Neuron (in vitro differentiated cells): ENCODE results near the gene OOSP4A.
"Not testable (repeated sequence)": the region's sequence is repeated elsewhere in the genome, so short reads cannot be mapped to it uniquely, and the experiment has no call there.

Experiments used
- H2AFZ ChIP-seq: one replicate; pipeline ENCODE4 v1.6.1; 2013; ENCODE audit warnings: low read depth, mild to moderate bottlenecking, inconsistent platforms, low read length, moderate library complexity
- H3K27me3 ChIP-seq: one replicate; pipeline ENCODE4 v1.6.1; 2013; ENCODE audit warnings: low read length; ENCODE audit not compliant: insufficient read depth
- H3K36me3 ChIP-seq: one replicate; pipeline ENCODE4 v1.6.1; 2013; ENCODE audit warnings: low read length; ENCODE audit not compliant: insufficient read depth
- H3K4me1 ChIP-seq: one replicate; pipeline ENCODE4 v1.6.1; 2013; ENCODE audit warnings: low read length; ENCODE audit not compliant: insufficient read depth
- H3K4me3 ChIP-seq: 2 replicates; pipeline ENCODE4 v1.5.1; 2013; ENCODE audit warnings: mild to moderate bottlenecking, low read length, moderate library complexity
- H3K9me3 ChIP-seq: one replicate; pipeline ENCODE4 v1.6.1; 2013; ENCODE audit warnings: low read length

OOSP4A gene

GRCh38 chr11:59957094-59957493 is 6.7 kb upstream of the OOSP4A start:
- no peak overlapping the region for H2AFZ ChIP-seq
- H3K4me3 ChIP-seq = no peak overlapping the region
- H3K27me3 ChIP-seq = no peaks in the 10 kb centered on the region
- H3K36me3 ChIP-seq = no peaks in the 10 kb centered on the region
- H3K4me1 ChIP-seq = no peaks in the 10 kb centered on the region
- no peaks in the 10 kb centered on the region for H3K9me3 ChIP-seq

DNA sequence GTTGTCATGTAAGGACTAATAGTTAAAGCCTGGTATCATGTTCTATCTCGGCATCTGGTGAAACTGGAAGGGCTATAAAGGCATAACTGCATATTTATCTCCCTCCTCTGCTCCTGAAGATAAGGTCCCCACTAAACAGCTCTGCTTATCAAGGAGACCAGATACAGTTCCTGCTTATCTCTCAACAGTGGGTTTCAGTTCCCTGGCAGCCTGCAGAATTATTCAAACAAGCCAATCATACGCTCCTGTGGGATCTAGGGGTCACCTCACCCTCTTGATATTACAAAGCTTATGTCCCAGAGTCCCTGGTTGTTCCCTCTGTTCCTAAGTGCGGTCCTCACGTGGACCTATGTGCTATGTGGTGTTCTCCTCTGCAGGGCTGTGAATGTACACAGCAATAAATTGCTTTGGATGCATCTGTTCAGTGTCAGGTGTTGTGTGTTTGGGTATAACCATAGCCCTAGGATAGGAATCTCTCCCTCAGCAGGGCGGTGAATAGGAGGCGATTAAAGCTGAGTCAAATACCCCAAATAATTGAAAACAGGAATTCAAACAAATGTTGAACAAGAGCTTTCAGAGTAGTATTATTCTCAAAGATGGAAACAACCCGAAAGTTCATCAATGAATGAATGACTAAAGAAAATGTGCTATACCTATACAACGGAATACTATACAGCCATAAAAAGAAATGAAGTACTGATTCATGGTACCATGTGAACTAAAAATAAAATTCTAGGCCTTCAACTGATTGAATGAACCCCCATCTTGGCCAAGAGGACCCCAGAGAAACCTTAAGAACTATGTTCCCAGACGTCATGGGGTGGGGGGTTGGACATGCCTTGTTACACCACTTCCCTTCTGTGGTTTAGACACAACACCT is 3.1 kb upstream of the OOSP4A start:
- Histone ChIP-seq H3K36me3 (no peaks in the 10 kb centered on the region), H3K4me3 (no peak overlapping the region), H3K9me3 (no peaks in the 10 kb centered on the region), H3K27me3 (no peaks in the 10 kb centered on the region), H3K4me1 (no peaks in the 10 kb centered on the region), H2AFZ (no peak overlapping the region)

DNA sequence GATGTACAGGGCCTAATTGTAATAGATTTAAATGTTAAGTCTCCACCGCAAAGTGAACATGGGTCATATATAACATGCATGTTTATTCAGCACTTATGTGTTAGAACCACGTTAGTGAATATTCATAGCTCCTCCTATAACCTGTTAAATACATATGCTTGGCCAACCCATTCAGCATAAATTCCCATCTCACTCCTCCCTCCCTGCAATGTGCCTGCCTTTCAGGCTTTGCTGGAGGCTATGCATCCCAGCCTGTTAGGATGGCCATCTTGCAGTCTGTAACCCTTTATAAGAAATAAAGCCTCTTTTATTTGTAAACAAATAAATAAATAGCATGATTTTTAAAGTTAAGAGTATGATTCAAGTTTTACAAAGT is 1.7 kb upstream of the OOSP4A start:
- Histone ChIP-seq H2AFZ (no peak overlapping the region), H3K9me3 (no peaks in the 10 kb centered on the region), H3K4me1 (no peaks in the 10 kb centered on the region), H3K36me3 (no peaks in the 10 kb centered on the region), H3K4me3 (no peak overlapping the region), H3K27me3 (no peaks in the 10 kb centered on the region)

- Histone ChIP-seq H3K9me3 (no peaks in the 10 kb centered on the region), H3K27me3 (no peaks in the 10 kb centered on the region), H3K36me3 (no peaks in the 10 kb centered on the region), H3K4me1 (no peaks in the 10 kb centered on the region), H3K4me3 (no peak overlapping the region), H2AFZ (no peak overlapping the region)
Measured at GRCh38 chr11:59965424-59965823, 1.6 kb downstream of the OOSP4A start.

DNA sequence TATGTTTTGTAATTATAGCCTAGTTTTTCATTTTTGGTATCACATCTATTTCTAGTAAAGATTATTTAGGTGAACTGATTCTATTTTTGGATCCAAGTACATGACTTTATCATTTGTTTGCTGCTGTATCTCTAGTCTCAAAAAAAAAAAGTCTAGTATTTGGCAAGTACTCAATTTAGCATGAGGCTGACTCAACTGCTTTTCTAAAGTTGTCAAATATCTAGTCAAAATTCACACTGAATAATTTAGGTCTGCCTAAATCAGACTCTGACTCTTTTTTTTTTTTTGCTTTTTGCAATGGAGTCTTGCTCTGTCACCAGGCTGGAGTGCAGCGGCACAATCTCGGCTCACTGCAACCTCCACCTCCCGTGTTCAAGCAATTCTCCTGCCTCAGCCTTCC is 2.4 kb downstream of the OOSP4A start:
- H3K4me1 ChIP-seq = no peaks in the 10 kb centered on the region
- no peak overlapping the region for H2AFZ ChIP-seq

GRCh38 chr11:59967677-59968394 is 4.0 kb downstream of the OOSP4A start:
- Histone ChIP-seq H3K36me3 (no peaks in the 10 kb centered on the region), H3K4me3 (no peak overlapping the region)

More for the DNA sequence above, 2.4 kb downstream of the OOSP4A start:
- Histone ChIP-seq H3K27me3 (no peaks in the 10 kb centered on the region), H3K4me3 (no peak overlapping the region), H3K36me3 (no peaks in the 10 kb centered on the region), H3K9me3 (no peaks in the 10 kb centered on the region)

GRCh38 chr11:59968395-59968783 is 4.6 kb downstream of the OOSP4A start:
- no peaks in the 10 kb centered on the region for H3K36me3 ChIP-seq
- H3K4me1 ChIP-seq = no peaks in the 10 kb centered on the region
- no peak overlapping the region for H2AFZ ChIP-seq
- no peaks in the 10 kb centered on the region for H3K27me3 ChIP-seq
- H3K4me3 ChIP-seq = no peak overlapping the region
- no peaks in the 10 kb centered on the region for H3K9me3 ChIP-seq

More at GRCh38 chr11:59967677-59968394, 4.0 kb downstream of the OOSP4A start:
- no peaks in the 10 kb centered on the region for H3K4me1 ChIP-seq
- H3K27me3 ChIP-seq = no peaks in the 10 kb centered on the region
- no peaks in the 10 kb centered on the region for H3K9me3 ChIP-seq
- H2AFZ ChIP-seq = no peak overlapping the region

DNA sequence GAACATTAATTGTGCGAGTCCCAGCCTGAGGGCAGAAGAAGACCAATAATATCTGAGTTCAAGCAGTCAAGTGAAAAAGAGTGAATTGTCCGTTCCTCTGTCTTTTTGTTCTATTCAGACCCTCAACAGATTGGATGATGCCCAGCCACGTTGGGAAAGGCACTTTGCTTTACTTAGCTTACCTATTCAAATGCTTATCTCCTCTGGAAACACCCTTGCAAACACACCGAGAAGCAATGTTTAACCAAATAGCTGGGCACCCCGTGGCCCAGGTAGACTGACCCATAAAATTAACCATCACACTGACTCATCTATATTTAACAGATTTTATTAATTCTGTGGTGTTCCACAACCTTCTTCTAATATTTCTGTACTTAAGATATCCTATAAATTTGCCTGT is 9.3 kb downstream of the OOSP4A start:
- no peaks in the 10 kb centered on the region for H3K4me1 ChIP-seq
- no peak overlapping the region for H3K4me3 ChIP-seq
- H3K27me3 ChIP-seq = no peaks in the 10 kb centered on the region
- H2AFZ ChIP-seq = no peak overlapping the region
- H3K36me3 ChIP-seq = no peaks in the 10 kb centered on the region
- H3K9me3 ChIP-seq = no peaks in the 10 kb centered on the region

DNA sequence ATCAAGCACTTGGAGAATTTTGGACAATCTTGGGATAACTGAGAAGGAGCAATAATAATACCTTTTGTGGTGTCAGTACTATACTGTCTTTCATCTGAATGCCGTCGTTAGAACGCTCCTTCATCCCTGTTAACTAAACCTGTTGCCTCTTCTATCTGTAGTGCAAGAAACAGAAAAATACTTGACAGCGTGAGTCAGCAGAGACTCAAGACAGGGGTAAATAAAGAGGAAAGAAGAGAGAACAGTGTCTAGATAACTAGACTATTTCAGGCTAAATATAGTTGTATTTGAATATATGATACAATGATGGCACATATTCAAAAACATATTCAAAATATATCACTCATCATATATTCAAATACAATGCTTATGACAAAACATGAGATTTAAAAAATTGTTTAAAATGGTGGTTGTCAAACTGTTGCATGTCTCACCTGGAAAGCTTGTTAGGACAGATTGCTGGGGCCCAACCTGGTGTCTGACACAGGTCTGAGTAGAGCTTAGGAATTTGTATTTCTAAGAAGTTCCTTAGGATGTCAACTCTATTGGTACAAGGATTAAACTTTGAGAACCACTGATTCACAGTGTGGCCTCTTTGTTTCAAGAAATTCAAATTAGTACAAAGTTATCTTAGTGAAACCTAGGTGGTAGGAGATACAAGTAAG is 17.4 kb downstream of the OOSP4A start:
- Histone ChIP-seq H3K36me3 (no peaks in the 10 kb centered on the region), H3K27me3 (no peaks in the 10 kb centered on the region), H3K4me1 (no peaks in the 10 kb centered on the region), H3K9me3 (no peaks in the 10 kb centered on the region), H2AFZ (no peak overlapping the region), H3K4me3 (no peak overlapping the region)

DNA sequence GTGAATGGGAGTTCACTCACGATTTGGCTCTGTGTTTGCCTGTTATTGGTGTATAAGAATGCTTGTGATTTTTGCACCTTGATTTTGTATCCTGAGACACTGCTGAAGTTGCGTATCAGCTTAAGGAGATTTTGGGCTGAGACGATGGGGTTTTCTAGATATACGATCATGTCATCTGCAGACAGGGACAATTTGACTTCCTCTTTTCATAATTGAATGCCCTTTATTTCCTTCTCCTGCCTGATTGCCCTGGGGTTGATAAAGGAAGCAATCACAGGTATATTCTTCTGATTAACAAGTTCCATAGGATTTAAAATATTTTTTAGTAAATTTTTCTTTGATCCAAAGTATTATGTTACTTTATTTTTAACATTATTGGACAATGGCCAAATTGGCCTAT is 18.2 kb downstream of the OOSP4A start:
- not testable (repeated sequence) for H2AFZ ChIP-seq, H3K27me3 ChIP-seq, H3K4me3 ChIP-seq, H3K9me3 ChIP-seq, H3K36me3 ChIP-seq, H3K4me1 ChIP-seq

- H2AFZ ChIP-seq = no peak overlapping the region
- no peak overlapping the region for H3K4me3 ChIP-seq
- H3K4me1 ChIP-seq = no peaks in the 10 kb centered on the region
- H3K36me3 ChIP-seq = no peaks in the 10 kb centered on the region
- H3K27me3 ChIP-seq = no peaks in the 10 kb centered on the region
- H3K9me3 ChIP-seq = no peaks in the 10 kb centered on the region
Measured at GRCh38 chr11:59983212-59983611, 19.4 kb downstream of the OOSP4A start.

DNA sequence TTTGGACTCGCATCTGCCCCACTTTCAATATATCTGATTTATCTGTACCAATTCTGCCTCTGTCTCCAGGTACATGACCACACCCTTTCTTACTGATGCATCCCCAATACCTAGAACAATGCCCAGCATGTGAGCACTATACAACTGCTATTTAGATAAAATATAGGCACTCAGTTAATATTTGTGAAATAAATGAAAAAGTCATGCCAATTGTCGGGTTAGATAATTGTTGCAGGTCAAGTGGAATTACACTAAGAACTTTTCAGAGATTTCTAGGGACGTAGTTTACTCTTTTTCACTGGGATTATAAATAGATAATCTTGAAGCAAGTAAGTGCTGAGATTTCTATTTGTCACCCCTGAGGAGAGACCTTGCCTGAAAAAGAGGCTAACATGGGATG is 20.5 kb downstream of the OOSP4A start:
- no peaks in the 10 kb centered on the region for H3K27me3 ChIP-seq
- no peaks in the 10 kb centered on the region for H3K4me1 ChIP-seq
- H3K36me3 ChIP-seq = no peaks in the 10 kb centered on the region
- no peaks in the 10 kb centered on the region for H3K9me3 ChIP-seq
- H3K4me3 ChIP-seq = no peak overlapping the region
- H2AFZ ChIP-seq = no peak overlapping the region

DNA sequence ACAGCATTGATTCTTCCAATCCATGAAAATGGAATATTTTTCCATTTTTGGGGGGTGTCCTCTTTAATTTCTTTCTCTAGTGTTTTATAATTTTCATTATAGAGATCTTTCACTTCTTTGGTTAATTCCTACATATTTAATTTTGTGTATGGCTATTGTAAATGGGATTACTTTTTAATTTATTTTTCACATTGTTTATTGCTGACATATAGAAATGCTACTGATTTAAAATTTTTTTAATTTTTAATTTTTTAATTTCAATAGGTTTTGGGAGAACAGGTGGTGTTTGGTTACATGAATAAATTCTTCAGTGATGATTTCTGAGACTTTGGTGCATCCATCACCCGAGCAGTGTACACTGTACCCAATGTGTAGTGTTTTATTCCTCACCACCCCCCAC is 26.6 kb downstream of the OOSP4A start:
- no peak overlapping the region for H3K4me3 ChIP-seq
- no peak overlapping the region for H2AFZ ChIP-seq
- no peaks in the 10 kb centered on the region for H3K9me3 ChIP-seq
- H3K36me3 ChIP-seq = no peaks in the 10 kb centered on the region
- no peaks in the 10 kb centered on the region for H3K4me1 ChIP-seq
- H3K27me3 ChIP-seq = no peaks in the 10 kb centered on the region
